T-cell (primary cell): ENCODE results near the gene ASTL. TPM values are rescaled to one million over a fixed set of nuclear protein-coding genes. Genes with fewer than 3 reads are reported as not detected.
"Not testable (repeated sequence)": the region's sequence is repeated elsewhere in the genome, so short reads cannot be mapped to it uniquely, and the experiment has no call there.

Experiments
- ATAC-seq, 4 experiments: fragments of 200-7000 bp in 3 of 4; fragments of 150-1000 bp in 1 of 4; cut with Tn5 transposase; replicated peaks in 1 of 4; 1 replicate in 3 of 4; 2 replicates in 1 of 4; pipeline ENCODE4 v1.10.0; 2021; ENCODE audit warnings: moderate library complexity in 3 of 4, mild to moderate bottlenecking in 2 of 4, moderate number of reproducible peaks in 1 of 4
- CTCF ChIA-PET, 2 donors: fragments of 300-600 bp; sonication (Branson Sonifier 250); formaldehyde crosslinking; loops; one replicate each; lab custom pipeline; 2022; ENCODE audit warnings: antibody characterized with exemption in 2 of 2; lab: Charles Lee
- POLR2A ChIA-PET, 2 donors: fragments of 300-600 bp; sonication (Branson Sonifier 250); formaldehyde crosslinking; loops; one replicate each; lab custom pipeline; 2022; ENCODE audit warnings: antibody characterized with exemption in 2 of 2; lab: Charles Lee
- DNase-seq, 35 experiments: peaks; one replicate each; pipeline versions ENCODE4 v3.0.0 to v3.0.0-alpha.2; 2013 to 2023
- H3K27ac ChIP-seq: one replicate; pipeline ENCODE4 v1.5.1; 2013; ENCODE audit warnings: low read length
- H3K27me3 ChIP-seq, 2 experiments: replicated peaks in 1 of 2; 1 replicate in 1 of 2; 2 replicates in 1 of 2; pipeline versions ENCODE4 v1.6.1 to v1.7.0; 2013; ENCODE audit warnings: low read length in 1 of 2, mixed read lengths in 1 of 2; ENCODE audit not compliant: control insufficient read depth in 2 of 2, insufficient read depth in 2 of 2; ENCODE audit errors: extremely low read depth in 1 of 2
- H3K36me3 ChIP-seq, 2 donors: 1 replicate in 1 of 2; 2 replicates in 1 of 2; pipeline versions ENCODE4 v1.6.1 to v1.7.0; 2013; ENCODE audit warnings: low read length in 1 of 2; ENCODE audit not compliant: control insufficient read depth in 2 of 2, insufficient read depth in 1 of 2; ENCODE audit errors: extremely low read depth in 1 of 2
- H3K4me1 ChIP-seq, 2 experiments: 1 replicate in 1 of 2; 2 replicates in 1 of 2; pipeline versions ENCODE4 v1.6.1 to v1.7.0; 2013; ENCODE audit warnings: low read length in 2 of 2, mixed read lengths in 1 of 2; ENCODE audit not compliant: insufficient read depth in 2 of 2, control insufficient read depth in 1 of 2; ENCODE audit errors: extremely low read depth in 1 of 2
- H3K4me3 ChIP-seq, 2 donors: 1 replicate in 1 of 2; 2 replicates in 1 of 2; pipeline versions ENCODE4 v1.5.1 to v1.7.0; 2013; ENCODE audit warnings: mild to moderate bottlenecking in 2 of 2, low read length in 1 of 2, moderate library complexity in 1 of 2; ENCODE audit not compliant: control insufficient read depth in 1 of 2; ENCODE audit errors: extremely low read depth in 1 of 2
- H3K9me3 ChIP-seq: 2 replicates; pipeline ENCODE4 v1.7.0; 2013
- H3K27ac Mint-ChIP-seq, 2 donors: one replicate each; pipeline ENCODE4 v1.8.0; 2020 to 2021; ENCODE audit warnings: mild to moderate bottlenecking in 2 of 2, mixed read lengths in 2 of 2
- H3K27me3 Mint-ChIP-seq, 2 donors: one replicate each; pipeline ENCODE4 v1.8.0; 2021 to 2022; ENCODE audit warnings: mixed read lengths in 2 of 2
- H3K36me3 Mint-ChIP-seq: one replicate; pipeline ENCODE4 v1.8.0; 2021; ENCODE audit warnings: mixed read lengths
- H3K4me1 Mint-ChIP-seq, 3 donors: one replicate each; pipeline ENCODE4 v1.8.0; 2020 to 2022; ENCODE audit warnings: mixed read lengths in 3 of 3, mild to moderate bottlenecking in 1 of 3
- H3K4me3 Mint-ChIP-seq, 3 donors: one replicate each; pipeline ENCODE4 v1.8.0; 2020 to 2022; ENCODE audit warnings: mild to moderate bottlenecking in 3 of 3, mixed read lengths in 3 of 3, moderate library complexity in 3 of 3
- H3K9me3 Mint-ChIP-seq, 3 donors: one replicate each; pipeline ENCODE4 v1.8.0; 2020 to 2022; ENCODE audit warnings: mixed read lengths in 3 of 3
- WGBS: methylation state at CpG from one replicate; pipeline ENCODE4 v1.1.5; 2013; ENCODE audit warnings: missing lambda C conversion rate; ENCODE audit not compliant: insufficient coverage; 5-methylcytosine and 5-hydroxymethylcytosine counted together
- total RNA-seq, 35 experiments: library from RNA in 6 of 35; stranded (reverse) in 6 of 35; fragments of 120-200 nt in 1 of 35; gene quantifications; one replicate each; pipeline versions ENCODE4 v1.2.1 to v1.2.4 and lab custom pipeline; 2013 to 2026

Gene ASTL
- total RNA-seq, 5 donors from 2014 or later (not counting 1 experiment from before 2014, with no cell fraction given): 1.2 to 10.4 (median 1.4) TPM

DNA sequence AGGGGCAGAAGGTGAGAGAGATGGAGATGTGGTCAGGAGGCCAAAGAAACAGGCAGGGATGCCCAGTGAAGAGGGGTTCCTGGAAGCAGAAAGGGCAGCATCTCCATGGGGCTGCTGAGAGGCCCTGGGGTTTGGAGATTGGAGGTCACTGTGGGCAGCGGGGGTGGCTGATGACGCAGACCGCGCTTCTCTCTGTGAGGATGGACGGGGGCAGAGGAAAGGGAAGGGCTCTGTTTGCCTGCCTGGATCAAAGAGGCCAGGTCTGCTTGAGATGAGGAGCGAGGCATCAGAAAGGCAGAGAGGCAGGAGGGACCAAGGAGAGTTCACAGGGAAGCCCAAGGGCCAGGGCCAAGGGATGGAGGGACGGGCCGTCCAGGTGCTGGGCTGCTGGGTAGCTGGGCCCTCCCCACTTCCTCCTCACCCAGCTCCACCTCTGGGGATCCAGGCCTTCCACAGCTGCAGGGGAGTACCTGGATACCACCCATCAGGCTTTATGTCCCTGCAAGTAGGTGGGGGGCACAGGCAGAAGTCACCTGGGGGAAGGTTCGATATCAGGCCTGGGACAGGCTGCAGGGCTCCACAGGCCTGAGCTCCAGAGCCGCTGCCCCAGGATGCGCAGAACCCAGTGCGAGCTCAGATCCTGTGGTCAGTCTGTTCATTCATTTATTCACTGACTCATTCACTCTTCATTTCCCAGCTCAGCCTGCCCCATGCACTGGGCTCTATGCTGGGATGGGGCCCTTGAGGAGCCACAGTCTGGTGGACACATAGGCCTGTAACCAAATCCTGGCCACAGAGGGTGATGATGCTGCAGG lies 52.6 kb downstream of the ASTL start:
- Histone ChIP-seq H3K27ac (no peak overlapping the region), H3K9me3 (no peaks in the 10 kb centered on the region), H3K4me1 (no peaks in the 10 kb centered on the region), H3K4me3 (no peak overlapping the region), H3K36me3 (no peaks in the 10 kb centered on the region), H3K27me3 (peaks cover 0 to 52% of the 10 kb centered on the region in 2 experiments)
- ChIA-PET POLR2A (no interaction called here), CTCF (no interaction called here)
- DNase-seq (peak in 2 of 35 experiments; percentile 3 to 18), ATAC-seq (no peak)
- Mint-ChIP-seq H3K4me1 (no peaks in the 10 kb centered on the region), H3K27me3 (peaks cover 6 to 15% of the 10 kb centered on the region in 2 donors), H3K9me3 (peaks cover 0 to 4% (median 4%) of the 10 kb centered on the region in 3 donors), H3K27ac (no peak overlapping the region), H3K4me3 (no peak overlapping the region), H3K36me3 (no peaks in the 10 kb centered on the region)
- 92% methylated on average over 9 of the region's 12 CpGs for WGBS

DNA sequence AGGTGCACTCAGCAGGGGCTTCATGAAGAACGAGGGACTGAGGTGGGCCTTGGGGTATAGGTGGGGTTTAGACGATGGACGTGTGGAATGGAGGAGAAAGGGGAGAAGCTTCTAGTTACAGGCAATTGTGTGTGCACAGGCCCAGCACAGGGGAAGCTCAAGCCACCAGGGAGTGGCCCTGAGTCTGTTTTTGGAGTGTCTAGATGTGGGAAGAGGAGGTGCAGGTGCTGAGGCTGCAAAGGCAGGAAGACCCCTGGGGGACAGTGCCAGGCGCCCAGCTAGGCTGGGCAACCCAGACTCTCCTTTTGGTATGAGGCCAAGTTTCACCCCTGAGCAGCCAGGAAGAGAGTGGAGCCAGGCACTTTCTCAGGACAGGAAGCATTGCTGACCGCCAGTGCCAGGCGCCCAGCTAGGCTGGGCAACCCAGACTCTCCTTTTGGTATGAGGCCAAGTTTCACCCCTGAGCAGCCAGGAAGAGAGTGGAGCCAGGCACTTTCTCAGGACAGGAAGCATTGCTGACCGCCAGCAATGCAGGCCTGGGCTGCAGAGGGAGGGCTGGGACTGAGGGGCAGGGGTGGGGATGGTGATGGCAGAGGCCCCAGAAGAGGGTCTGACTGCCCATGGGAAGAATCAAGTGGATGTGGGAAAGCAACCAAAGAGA lies 53.3 kb downstream of the ASTL start:
- H3K27me3 Mint-ChIP-seq: peaks cover 9 to 15% of the 10 kb centered on the region in 2 donors
- DNase-seq, H3K27ac Mint-ChIP-seq, H3K4me3 ChIP-seq, H3K36me3 ChIP-seq, H3K9me3 ChIP-seq, H3K36me3 Mint-ChIP-seq, H3K27ac ChIP-seq, CTCF ChIA-PET, H3K4me3 Mint-ChIP-seq, H3K4me1 ChIP-seq, POLR2A ChIA-PET, H3K4me1 Mint-ChIP-seq, ATAC-seq, H3K9me3 Mint-ChIP-seq: not testable (repeated sequence)
- peaks cover 0 to 48% of the 10 kb centered on the region in 2 experiments for H3K27me3 ChIP-seq
- 75% methylated on average over 5 of the region's 7 CpGs for WGBS

GRCh38 chr2:96083989-96084857 lies 54.1 kb downstream of the ASTL start:
- no peak overlapping the region for H3K27ac ChIP-seq
- 85% methylated on average over 18 of the region's 22 CpGs for WGBS
- H3K27me3 ChIP-seq: peaks cover 0 to 42% of the 10 kb centered on the region in 2 experiments
- ChIA-PET POLR2A (no interaction called here), CTCF (no interaction called here)
- no peaks in the 10 kb centered on the region for H3K36me3 ChIP-seq
- no peaks in the 10 kb centered on the region for H3K4me1 Mint-ChIP-seq
- no peak overlapping the region for H3K4me3 ChIP-seq
- H3K4me3 Mint-ChIP-seq: no peak overlapping the region
- H3K9me3 ChIP-seq: no peaks in the 10 kb centered on the region
- H3K27ac Mint-ChIP-seq: no peak overlapping the region
- H3K36me3 Mint-ChIP-seq: no peaks in the 10 kb centered on the region
- DNase-seq (peak in 1 of 35 experiments; percentile 18), ATAC-seq (no peak)
- peaks cover 0 to 4% (median 4%) of the 10 kb centered on the region in 3 donors for H3K9me3 Mint-ChIP-seq
- peaks cover 9 to 15% of the 10 kb centered on the region in 2 donors for H3K27me3 Mint-ChIP-seq
- H3K4me1 ChIP-seq: no peaks in the 10 kb centered on the region

GRCh38 chr2:96083064-96083939 lies 55.0 kb downstream of the ASTL start:
- Mint-ChIP-seq H3K27ac (no peak overlapping the region), H3K9me3 (peaks cover 0 to 4% (median 4%) of the 10 kb centered on the region in 3 donors), H3K4me1 (no peaks in the 10 kb centered on the region), H3K36me3 (no peaks in the 10 kb centered on the region), H3K4me3 (no peak overlapping the region), H3K27me3 (peaks cover 9 to 15% of the 10 kb centered on the region in 2 donors)
- no peak overlapping the region for H3K4me3 ChIP-seq
- no peaks in the 10 kb centered on the region for H3K9me3 ChIP-seq
- no peaks in the 10 kb centered on the region for H3K36me3 ChIP-seq
- peak in 2 of 35 experiments; percentile 4 to 12 for DNase-seq
- H3K27me3 ChIP-seq: peaks cover 0 to 33% of the 10 kb centered on the region in 2 experiments
- 78% methylated on average over 4 of the region's 9 CpGs for WGBS
- no peaks in the 10 kb centered on the region for H3K4me1 ChIP-seq
- ChIA-PET POLR2A (interaction anchor here in 1 of 2 donors (0.6 kb wide), 1 partner anchor 79 kb away, joined by 5 read pairs; no protein-coding TSS in a partner anchor), CTCF (interaction anchor here in 1 of 2 donors (0.6 kb wide), 1 partner anchor 99 kb away, joined by 6 read pairs; no protein-coding TSS in a partner anchor)
- ATAC-seq: no peak
- no peak overlapping the region for H3K27ac ChIP-seq

GRCh38 chr2:96082211-96083063 lies 55.9 kb downstream of the ASTL start:
- POLR2A ChIA-PET: interaction anchor here in 1 of 2 donors (0.6 kb wide), 1 partner anchor 80 kb away, joined by 5 read pairs; no protein-coding TSS in a partner anchor
- Mint-ChIP-seq H3K27me3 (peaks cover 9 to 15% of the 10 kb centered on the region in 2 donors), H3K36me3 (peaks cover 4% of the 10 kb centered on the region), H3K4me3 (no peak overlapping the region), H3K4me1 (no peaks in the 10 kb centered on the region), H3K9me3 (peaks cover 0 to 4% (median 4%) of the 10 kb centered on the region in 3 donors), H3K27ac (no peak overlapping the region)
- Histone ChIP-seq H3K27me3 (peaks cover 0 to 33% of the 10 kb centered on the region in 2 experiments), H3K27ac (no peak overlapping the region), H3K4me1 (no peaks in the 10 kb centered on the region), H3K36me3 (no peaks in the 10 kb centered on the region), H3K9me3 (no peaks in the 10 kb centered on the region), H3K4me3 (no peak overlapping the region)
- peak in 2 of 35 experiments; percentile 3 to 10 for DNase-seq
- CTCF ChIA-PET: interaction anchor here in 1 of 2 donors (0.6 kb wide), 1 partner anchor 100 kb away, joined by 6 read pairs; no protein-coding TSS in a partner anchor
- 87% methylated on average over 10 of the region's 14 CpGs for WGBS
- ATAC-seq: no peak
